H1 (cell line): ENCODE results near the gene ADRM1. TPM values are rescaled to one million over a fixed set of nuclear protein-coding genes. Genes with fewer than 3 reads are reported as not detected.

Source experiments
- CREB1 ChIP-seq: IDR thresholded peaks from 2 replicates; pipeline ENCODE4 v1.6.1; 2012; ENCODE audit warnings: inconsistent platforms
- KDM5A ChIP-seq: fragments of 200-600 bp; IDR thresholded peaks from 2 replicates; pipeline ENCODE4 v1.7.1; 2012; ENCODE audit warnings: mild to moderate bottlenecking, low read length, inconsistent platforms, mixed read lengths
- RFX5 ChIP-seq: IDR thresholded peaks from 2 replicates; pipeline ENCODE4 v1.6.1; 2011; ENCODE audit warnings: low read depth, low read length, improper control_type of control experiment, borderline replicate concordance
- polyA plus RNA-seq, 7 experiments: library from polyadenylated mRNA; depleted of rRNA in 3 of 7; stranded (reverse) in 5 of 7; unstranded in 2 of 7; fragments of >200 nt in 5 of 7; fragments of 200-250 nt in 2 of 7; gene quantifications; 1 replicate in 5 of 7; 2 replicates in 1 of 7; 4 replicates in 1 of 7; pipeline versions ENCODE4 v1.2.1 to v1.2.3, GENCODE V29; 2011 to 2013; ENCODE audit warnings: missing spikeins in 2 of 7, mixed read lengths in 2 of 7
- total RNA-seq: library from RNA; stranded (reverse); fragmentation: NEBNext Ultra II Directional; extraction: Animal tissue kit (Norgen Biotek cat#: 25700); gene quantifications from 2 replicates; pipeline ENCODE4 v1.2.1, GENCODE V29; 2021

The ADRM1 gene
- total and polyA plus RNA-seq, 2 of the 8 experiments (the other 6 are each of a cell fraction or from before 2014, with no cell fraction given): 126 to 214 TPM

DNA sequence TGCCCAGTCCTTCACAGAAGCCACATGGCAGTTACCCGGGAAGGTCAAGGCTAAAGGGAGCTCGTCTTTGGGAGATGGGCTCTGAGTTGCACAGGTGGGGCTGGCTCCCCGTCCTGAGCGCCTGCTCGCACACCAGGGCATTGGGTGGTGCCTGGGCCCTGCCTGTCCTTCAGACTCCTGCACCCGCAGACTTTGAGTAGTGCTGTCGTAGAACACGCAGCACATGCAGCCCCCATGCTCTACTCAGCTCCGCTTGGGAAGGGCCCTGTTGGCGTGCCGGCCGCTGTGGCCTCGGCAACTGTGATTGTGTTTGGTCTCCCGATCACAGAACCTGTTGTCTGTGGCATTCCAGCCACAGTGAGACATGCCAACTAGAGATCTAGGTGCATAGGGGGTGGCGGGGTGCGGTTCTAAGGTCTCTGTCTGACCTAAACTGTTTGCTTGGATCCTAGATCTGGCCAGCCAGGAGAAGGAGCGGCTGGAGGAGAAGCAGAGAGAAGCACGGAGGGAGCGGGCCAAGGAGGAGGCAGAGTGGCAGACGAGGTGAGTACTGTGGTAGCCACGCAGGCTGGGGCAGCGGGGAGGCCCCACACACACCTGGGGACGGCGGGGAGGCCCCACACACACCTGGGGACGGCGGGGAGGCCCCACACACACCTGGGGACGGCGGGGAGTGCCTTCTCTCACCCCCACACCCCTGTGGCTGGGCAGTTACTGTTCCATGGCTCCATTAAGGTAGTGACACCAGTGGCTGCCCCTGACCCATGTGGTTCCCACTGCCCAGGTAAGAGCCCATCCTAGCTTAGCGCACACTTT is 11.3 kb upstream of the ADRM1 start (continued):
- TF ChIP-seq KDM5A (no peak), RFX5 (no peak), CREB1 (no peak)
